Breast epithelium (tissue), 3 donors: ENCODE data around the gene AKR1C3.

ENCODE experiments used
- CTCF ChIP-seq, 3 donors: fragments of 450-650 bp; IDR thresholded peaks; one replicate each; pipeline ENCODE4 v1.5.1; 2016 to 2017; ENCODE audit warnings: antibody characterized with exemption in 3 of 3, mild to moderate bottlenecking in 3 of 3, moderate library complexity in 3 of 3
- POLR2A ChIP-seq: fragments of 450-650 bp; IDR thresholded peaks from one replicate; pipeline ENCODE4 v1.6.1; 2016; ENCODE audit warnings: antibody characterized with exemption, mild to moderate bottlenecking, moderate library complexity
- POLR2AphosphoS5 ChIP-seq, 3 donors: sonication (generic); formaldehyde crosslinking; IDR thresholded peaks; one replicate each; pipeline ENCODE4 v1.6.1; 2017; ENCODE audit warnings: antibody characterized with exemption in 3 of 3

GRCh38 chr10:5046410-5046809, 47.8 kb upstream of the AKR1C3 start:
- TF ChIP-seq POLR2AphosphoS5 (IDR thresholded peaks at IDR 0.05) (no peak), POLR2A (no peak), CTCF (IDR thresholded peaks at IDR 0.05) (no peak)
